Nephron progenitor cell (in vitro differentiated cells): ENCODE results near the gene TYRP1.

ENCODE experiments used
- DNase-seq: peaks from one replicate; pipeline ENCODE4 v3.0.0; 2021
- H3K27ac Mint-ChIP-seq: 2 replicates; pipeline ENCODE4 v1.8.0; 2021; ENCODE audit warnings: mild to moderate bottlenecking, moderate library complexity, mixed read lengths
- H3K27me3 Mint-ChIP-seq: 2 replicates; pipeline ENCODE4 v1.8.0; 2021; ENCODE audit warnings: mild to moderate bottlenecking, low read depth, mixed read lengths; ENCODE audit not compliant: poor library complexity
- H3K36me3 Mint-ChIP-seq: 2 replicates; pipeline ENCODE4 v1.8.0; 2021; ENCODE audit warnings: low read depth, mixed read lengths
- H3K4me1 Mint-ChIP-seq: 2 replicates; pipeline ENCODE4 v1.8.0; 2021; ENCODE audit warnings: mixed read lengths
- H3K4me3 Mint-ChIP-seq: 2 replicates; pipeline ENCODE4 v1.8.0; 2021; ENCODE audit warnings: mild to moderate bottlenecking, moderate library complexity, mixed read lengths
- H3K9me3 Mint-ChIP-seq: 2 replicates; pipeline ENCODE4 v1.8.0; 2021; ENCODE audit warnings: mild to moderate bottlenecking, moderate library complexity, mixed read lengths
- TF ChIP-seq, protein P1 (sequence below): fragments of 200-600 bp; sonication (generic); IDR thresholded peaks from 2 replicates; pipeline ENCODE4 v1.5.0; 2021; ENCODE audit warnings: antibody characterized with exemption

TYRP1 gene

DNA sequence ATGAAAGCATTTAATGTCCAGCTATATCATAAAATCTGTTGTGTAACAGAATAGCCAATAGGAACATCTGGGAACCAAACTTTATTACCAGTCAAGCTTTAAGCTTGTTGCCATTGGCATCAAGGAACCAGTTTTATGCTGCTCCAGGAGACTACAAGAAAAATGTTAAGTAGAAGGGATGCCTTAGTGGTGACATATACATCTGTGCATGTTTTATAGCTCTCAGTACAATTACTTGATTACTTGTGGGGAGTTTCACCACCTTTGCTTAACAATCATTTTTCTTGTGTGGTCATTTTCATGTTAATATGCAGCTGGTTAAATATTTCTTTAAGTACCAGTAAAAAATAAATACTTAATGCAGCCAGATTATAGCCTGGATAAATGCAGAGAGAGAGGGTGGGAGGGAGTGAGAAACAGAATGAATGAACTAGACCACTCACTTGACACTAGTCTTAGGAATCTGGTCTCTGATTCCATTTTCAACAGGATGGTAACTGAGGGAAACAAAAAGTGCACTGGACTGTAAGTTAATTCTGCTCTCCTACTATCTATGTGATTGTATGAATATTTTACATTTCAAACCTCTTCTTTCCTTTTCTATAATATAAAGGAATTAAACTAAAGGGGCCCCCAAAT lies 45.9 kb downstream of the TYRP1 start:
- Mint-ChIP-seq H3K27ac (no peak overlapping the region), H3K9me3 (peaks cover 26% of the 10 kb centered on the region), H3K4me3 (no peak overlapping the region), H3K36me3 (no peaks in the 10 kb centered on the region), H3K27me3 (no peaks in the 10 kb centered on the region), H3K4me1 (peaks cover 6% of the 10 kb centered on the region)
- TF ChIP-seq, protein P1, sequence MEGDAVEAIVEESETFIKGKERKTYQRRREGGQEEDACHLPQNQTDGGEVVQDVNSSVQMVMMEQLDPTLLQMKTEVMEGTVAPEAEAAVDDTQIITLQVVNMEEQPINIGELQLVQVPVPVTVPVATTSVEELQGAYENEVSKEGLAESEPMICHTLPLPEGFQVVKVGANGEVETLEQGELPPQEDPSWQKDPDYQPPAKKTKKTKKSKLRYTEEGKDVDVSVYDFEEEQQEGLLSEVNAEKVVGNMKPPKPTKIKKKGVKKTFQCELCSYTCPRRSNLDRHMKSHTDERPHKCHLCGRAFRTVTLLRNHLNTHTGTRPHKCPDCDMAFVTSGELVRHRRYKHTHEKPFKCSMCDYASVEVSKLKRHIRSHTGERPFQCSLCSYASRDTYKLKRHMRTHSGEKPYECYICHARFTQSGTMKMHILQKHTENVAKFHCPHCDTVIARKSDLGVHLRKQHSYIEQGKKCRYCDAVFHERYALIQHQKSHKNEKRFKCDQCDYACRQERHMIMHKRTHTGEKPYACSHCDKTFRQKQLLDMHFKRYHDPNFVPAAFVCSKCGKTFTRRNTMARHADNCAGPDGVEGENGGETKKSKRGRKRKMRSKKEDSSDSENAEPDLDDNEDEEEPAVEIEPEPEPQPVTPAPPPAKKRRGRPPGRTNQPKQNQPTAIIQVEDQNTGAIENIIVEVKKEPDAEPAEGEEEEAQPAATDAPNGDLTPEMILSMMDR, result no peak
- no peak for DNase-seq

GRCh38 chr9:12740845-12741244 lies 47.7 kb downstream of the TYRP1 start:
- H3K4me1 Mint-ChIP-seq, result peaks cover 6% of the 10 kb centered on the region
- no peaks in the 10 kb centered on the region for H3K36me3 Mint-ChIP-seq
- TF ChIP-seq, protein P1, result no peak
- H3K4me3 Mint-ChIP-seq, result no peak overlapping the region
- no peak for DNase-seq
- no peaks in the 10 kb centered on the region for H3K27me3 Mint-ChIP-seq
- no peak overlapping the region for H3K27ac Mint-ChIP-seq
- H3K9me3 Mint-ChIP-seq, result peaks cover 21% of the 10 kb centered on the region

DNA sequence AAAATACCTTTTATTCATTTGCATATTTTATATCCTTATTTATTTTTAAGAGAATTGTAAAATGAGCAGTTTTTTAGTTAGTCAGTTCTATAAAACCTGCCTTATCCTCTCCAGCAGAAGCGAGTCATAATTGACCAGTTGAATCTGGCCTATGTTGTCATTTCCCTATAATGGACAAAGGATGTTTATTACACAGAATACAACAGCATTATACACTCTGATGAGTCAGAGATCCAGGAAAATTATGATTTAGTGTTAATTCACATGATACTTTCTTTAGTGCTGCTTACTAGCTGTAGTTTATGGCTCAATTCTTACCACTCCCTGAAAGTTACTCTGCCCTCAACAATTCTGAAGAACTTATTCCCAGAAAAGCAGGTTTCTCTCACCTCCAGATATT lies 54.8 kb downstream of the TYRP1 start:
- no peak for DNase-seq
- TF ChIP-seq, protein P1, result no peak
- Mint-ChIP-seq H3K27ac (no peak overlapping the region), H3K4me1 (no peaks in the 10 kb centered on the region), H3K9me3 (peaks cover 5% of the 10 kb centered on the region), H3K36me3 (no peaks in the 10 kb centered on the region), H3K4me3 (no peak overlapping the region), H3K27me3 (no peaks in the 10 kb centered on the region)

- Mint-ChIP-seq H3K4me1 (peaks cover 3% of the 10 kb centered on the region), H3K27me3 (no peaks in the 10 kb centered on the region), H3K27ac (no peak overlapping the region), H3K9me3 (peaks cover 3% of the 10 kb centered on the region), H3K36me3 (no peaks in the 10 kb centered on the region), H3K4me3 (no peak overlapping the region)
- TF ChIP-seq, protein P1, result no peak
- DNase-seq, result no peak
Observed at GRCh38 chr9:12748954-12749353, 55.8 kb downstream of the TYRP1 start.

DNA sequence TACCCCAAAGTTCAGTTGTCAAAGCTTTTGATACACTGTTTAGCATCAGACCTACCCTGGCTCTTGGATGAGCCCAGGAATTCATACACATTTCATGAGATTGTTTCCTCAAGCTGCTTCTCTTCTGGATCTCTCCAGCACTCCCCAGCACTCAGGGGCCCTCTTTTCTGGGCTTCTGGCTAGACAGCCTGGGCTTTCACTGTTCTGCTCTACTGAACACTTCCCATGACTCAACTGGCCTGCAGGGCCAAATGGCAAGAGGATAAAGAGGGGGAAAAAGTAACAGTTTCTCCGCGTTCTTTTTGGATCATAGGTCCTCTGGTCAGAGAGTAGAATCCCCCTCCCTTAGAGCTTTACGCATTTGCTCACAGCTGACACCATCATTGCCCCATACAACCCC lies 60.7 kb downstream of the TYRP1 start:
- no peaks in the 10 kb centered on the region for H3K27me3 Mint-ChIP-seq
- H3K4me3 Mint-ChIP-seq, result no peak overlapping the region
- H3K4me1 Mint-ChIP-seq, result peaks cover 9% of the 10 kb centered on the region
- no peaks in the 10 kb centered on the region for H3K36me3 Mint-ChIP-seq
- TF ChIP-seq, protein P1, result no peak
- H3K9me3 Mint-ChIP-seq, result no peaks in the 10 kb centered on the region
- no peak overlapping the region for H3K27ac Mint-ChIP-seq
- no peak for DNase-seq

GRCh38 chr9:12759761-12760160 lies 66.6 kb downstream of the TYRP1 start:
- Mint-ChIP-seq H3K27me3 (no peaks in the 10 kb centered on the region), H3K27ac (no peak overlapping the region), H3K4me3 (no peak overlapping the region), H3K36me3 (no peaks in the 10 kb centered on the region), H3K9me3 (no peaks in the 10 kb centered on the region), H3K4me1 (no peaks in the 10 kb centered on the region)
- no peak for DNase-seq
- TF ChIP-seq, protein P1, result no peak
